Melanocyte of skin (primary cell): Measurements from ENCODE around the gene INAVA. TPM values are rescaled to one million over a fixed set of nuclear protein-coding genes. Genes with fewer than 3 reads are reported as not detected.

Source experiments
- small RNA-seq, 2 donors: library from RNA; depleted of rRNA; stranded (forward); fragments of <200 nt; gene quantifications; one replicate each; pipeline ENCODE3, GENCODE V24; 2012
- total RNA-seq, 2 donors: library from RNA; depleted of rRNA; stranded (reverse); fragments of >200 nt; gene quantifications; 2 replicates each; pipeline ENCODE4 v1.2.3, GENCODE V29; 2012

The INAVA gene, protein sequence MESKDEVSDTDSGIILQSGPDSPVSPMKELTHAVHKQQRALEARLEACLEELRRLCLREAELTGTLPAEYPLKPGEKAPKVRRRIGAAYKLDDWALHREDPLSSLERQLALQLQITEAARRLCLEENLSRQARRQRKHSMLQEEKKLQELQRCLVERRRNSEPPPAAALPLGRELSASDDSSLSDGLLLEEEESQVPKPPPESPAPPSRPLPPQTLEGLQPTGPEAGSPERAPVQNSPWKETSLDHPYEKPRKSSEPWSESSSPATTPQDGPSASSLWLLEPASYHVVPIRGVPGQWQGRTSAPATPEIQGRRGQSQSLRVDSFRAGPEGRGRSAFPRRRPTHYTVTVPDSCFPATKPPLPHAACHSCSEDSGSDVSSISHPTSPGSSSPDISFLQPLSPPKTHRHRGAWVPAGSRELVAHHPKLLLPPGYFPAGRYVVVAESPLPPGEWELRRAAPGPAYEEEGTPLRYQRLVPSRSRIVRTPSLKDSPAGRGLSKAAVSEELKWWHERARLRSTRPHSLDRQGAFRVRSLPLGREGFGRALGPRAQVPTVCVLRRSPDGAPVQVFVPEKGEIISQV
- under 1 TPM; under 0.01 to 0.33 TPM for total RNA-seq

DNA sequence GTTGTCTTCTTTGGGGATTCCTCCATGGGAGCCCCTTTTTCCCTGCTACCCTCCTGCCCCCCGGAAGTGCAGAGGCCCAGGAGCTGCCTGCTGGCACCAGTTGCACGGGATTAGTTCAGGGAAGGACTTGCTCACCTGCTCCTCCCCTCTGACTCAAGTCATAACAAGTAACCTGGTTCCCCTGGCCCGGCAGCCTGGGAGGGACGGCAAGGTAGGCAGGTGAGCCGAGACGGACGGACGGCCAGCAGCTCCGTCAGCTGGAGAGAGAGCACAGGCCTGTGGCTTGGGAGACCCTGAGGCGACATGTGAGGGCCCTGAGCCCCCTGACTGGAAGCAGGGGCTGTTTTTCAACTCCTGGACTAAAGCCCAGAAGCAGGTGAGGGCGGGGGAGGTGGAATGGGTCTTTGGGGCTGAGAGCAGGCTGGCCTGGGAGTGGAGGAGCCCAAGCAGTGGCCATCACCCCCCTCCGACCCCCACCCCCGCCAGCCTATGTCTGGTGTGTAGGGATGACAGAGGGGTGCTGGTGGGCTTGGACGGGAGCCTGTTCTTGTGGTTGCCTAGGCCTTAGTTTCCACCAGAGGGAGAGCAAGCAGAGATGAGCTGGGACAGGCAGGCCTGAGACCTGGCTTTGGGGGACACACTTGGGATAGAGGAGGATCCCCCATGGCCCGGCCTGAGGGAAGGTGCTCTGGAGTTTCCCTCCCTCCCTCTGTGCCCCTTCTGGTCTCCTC is at the start of gene INAVA:
INAVA (plus strand) TSS at position 189 of the 731 bp plus-strand sequence. CDS start 3,501 bp downstream, outside the sequence.

DNA sequence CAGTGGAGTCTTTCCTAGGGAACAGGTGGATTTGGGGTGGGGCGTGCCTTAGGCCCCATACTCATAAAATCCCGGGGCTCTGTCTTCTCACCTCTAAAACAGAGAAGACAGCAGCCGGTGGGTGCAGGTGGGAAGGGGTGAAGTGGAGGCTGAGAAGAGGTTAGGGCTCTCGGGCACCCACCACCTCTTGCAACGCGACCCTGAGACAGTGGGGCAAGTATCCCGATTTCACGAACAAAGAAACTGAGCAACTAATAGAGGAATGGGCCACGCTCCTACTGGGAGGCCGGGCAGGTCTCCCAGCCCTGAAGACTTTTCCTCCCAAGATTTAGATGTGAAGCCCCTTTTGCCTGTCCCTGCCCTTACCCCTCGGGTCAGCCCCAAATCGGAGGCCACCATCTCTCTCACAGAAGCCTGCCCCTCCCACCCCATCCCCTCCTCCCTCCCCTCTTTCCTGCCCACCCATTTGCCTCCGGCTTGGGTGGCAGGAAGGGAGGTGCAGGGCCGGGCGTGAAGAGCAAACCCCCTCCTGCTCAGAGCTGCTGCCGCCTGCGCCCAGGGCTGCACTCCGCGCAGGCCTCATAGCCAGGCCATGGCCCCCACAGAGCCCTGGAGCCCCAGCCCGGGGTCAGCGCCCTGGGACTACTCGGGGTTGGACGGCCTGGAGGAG is 22.1 kb upstream of the INAVA start, which contains the start of gene GPR25:
GPR25 (plus strand) TSS at position 536 of the 670 bp plus-strand sequence; CDS start at position 593, 57 bp downstream.

Small RNAs within 50 kb of the gene (small RNA-seq; reads per million reads assigned to genes)
- 0 reads per million in 2 donors for gene RNU6-704P

Other genes with a start within 250 kb of the INAVA start
- 10 to 100 TPM; 14.1 to 17.6 TPM for gene DDX59, start 225.0 kb upstream of the INAVA start, total RNA-seq
- 10 to 100 TPM; 25.8 to 28.0 TPM for gene CAMSAP2, start 156.0 kb upstream of the INAVA start, total RNA-seq
- not detected for gene GPR25, start 21.9 kb upstream of the INAVA start, total RNA-seq
- under 1 TPM; under 0.01 to 0.33 TPM for gene KIF21B, start 128.8 kb downstream of the INAVA start, total RNA-seq
- not detected for gene CACNA1S, start 217.5 kb downstream of the INAVA start, total RNA-seq
- not detected for gene ASCL5, start 232.3 kb downstream of the INAVA start, total RNA-seq